HepG2 (cell line): Measurements from ENCODE around the gene DDIT4. TPM values are rescaled to one million over a fixed set of nuclear protein-coding genes. Genes with fewer than 3 reads are reported as not detected.
A peak's percentile ranks its signal among the peaks of the same experiment; 100 is the strongest.

Source experiments
- CBFB ChIP-seq: sonication (generic); formaldehyde crosslinking; IDR thresholded peaks from 2 replicates; pipeline ENCODE4 v1.4.0; 2020; ENCODE audit warnings: missing genetic modification reagents
- KDM4B ChIP-seq: sonication (generic); formaldehyde crosslinking; IDR thresholded peaks from 2 replicates; pipeline ENCODE4 v1.4.0; 2020; ENCODE audit warnings: missing genetic modification reagents
- MEF2D ChIP-seq: sonication (generic); formaldehyde crosslinking; IDR thresholded peaks from 2 replicates; pipeline ENCODE4 v1.5.1; 2020; ENCODE audit warnings: mild to moderate bottlenecking, missing genetic modification reagents
- MIER2 ChIP-seq: IDR thresholded peaks from 2 replicates; pipeline ENCODE4 v1.6.1; 2016; ENCODE audit warnings: missing biosample characterization, missing genetic modification reagents
- PAX8 ChIP-seq: sonication (generic); formaldehyde crosslinking; IDR thresholded peaks from 2 replicates; pipeline ENCODE4 v1.8.0; 2022; ENCODE audit warnings: mild to moderate bottlenecking, missing genetic modification reagents, borderline replicate concordance
- PHF8 ChIP-seq: sonication (generic); formaldehyde crosslinking; IDR thresholded peaks from 2 replicates; pipeline ENCODE4 v1.5.0; 2020; ENCODE audit warnings: missing genetic modification reagents
- SP4 ChIP-seq: sonication (generic); formaldehyde crosslinking; IDR thresholded peaks from 2 replicates; pipeline ENCODE4 v1.8.1; 2023; ENCODE audit warnings: mild to moderate bottlenecking, missing genetic modification reagents
- ZNF547 ChIP-seq: sonication (generic); formaldehyde crosslinking; IDR thresholded peaks from 2 replicates; pipeline ENCODE4 v1.5.1; 2020; ENCODE audit warnings: mild to moderate bottlenecking, missing genetic modification reagents
- polyA plus RNA-seq, 8 experiments: library from polyadenylated mRNA; depleted of rRNA in 3 of 8; stranded (reverse) in 7 of 8; unstranded in 1 of 8; fragments of >200 nt; fragmentation: Illumina TruSeq in 4 of 8; extraction: Trizol in 4 of 8; gene quantifications; 2 replicates each; pipeline versions ENCODE4 v1.2.1 to v1.2.3, GENCODE V29; 2011 to 2016; ENCODE audit warnings: low read depth in 4 of 8, missing spikeins in 1 of 8, mixed read lengths in 1 of 8; ENCODE audit not compliant: insufficient read depth in 1 of 8
- total RNA-seq, 5 experiments: library from RNA; depleted of rRNA; stranded (reverse); fragments of >200 nt; fragmentation: Illumina TruSeq; extraction: Trizol; gene quantifications; 2 replicates each; pipeline ENCODE4 v1.2.3, GENCODE V29; 2016; ENCODE audit warnings: low read depth in 1 of 5
- TF ChIP-seq, protein P1 (sequence below): sonication (generic); formaldehyde crosslinking; IDR thresholded peaks from 2 replicates; pipeline ENCODE4 v1.4.0; 2020; ENCODE audit warnings: mild to moderate bottlenecking, missing genetic modification reagents
- TF ChIP-seq, protein P2 (sequence below): sonication (generic); formaldehyde crosslinking; IDR thresholded peaks from 2 replicates; pipeline ENCODE4 v1.5.0; 2020; ENCODE audit warnings: missing genetic modification reagents, mild to moderate bottlenecking, borderline replicate concordance
- TF ChIP-seq, protein P3 (sequence below): sonication (generic); formaldehyde crosslinking; IDR thresholded peaks from 2 replicates; pipeline ENCODE4 v1.8.1; 2022; ENCODE audit warnings: mild to moderate bottlenecking, missing genetic modification reagents
- TF ChIP-seq, protein P4 (sequence below): sonication (generic); formaldehyde crosslinking; IDR thresholded peaks from 2 replicates; pipeline ENCODE4 v1.5.1; 2020; ENCODE audit warnings: missing genetic modification reagents, mild to moderate bottlenecking, borderline replicate concordance
- TF ChIP-seq, protein P5 (sequence below): sonication (generic); formaldehyde crosslinking; IDR thresholded peaks from 2 replicates; pipeline ENCODE4 v1.8.1; 2023; ENCODE audit warnings: mild to moderate bottlenecking, missing genetic modification reagents
- TF ChIP-seq, protein P6 (sequence below): IDR thresholded peaks from 2 replicates; pipeline ENCODE4 v1.6.1; 2016

Gene DDIT4
- total and polyA plus RNA-seq, 2 of the 13 experiments (the other 11 are each of a cell fraction or from before 2014, with no cell fraction given) = 35.6 to 40.7 TPM

DNA sequence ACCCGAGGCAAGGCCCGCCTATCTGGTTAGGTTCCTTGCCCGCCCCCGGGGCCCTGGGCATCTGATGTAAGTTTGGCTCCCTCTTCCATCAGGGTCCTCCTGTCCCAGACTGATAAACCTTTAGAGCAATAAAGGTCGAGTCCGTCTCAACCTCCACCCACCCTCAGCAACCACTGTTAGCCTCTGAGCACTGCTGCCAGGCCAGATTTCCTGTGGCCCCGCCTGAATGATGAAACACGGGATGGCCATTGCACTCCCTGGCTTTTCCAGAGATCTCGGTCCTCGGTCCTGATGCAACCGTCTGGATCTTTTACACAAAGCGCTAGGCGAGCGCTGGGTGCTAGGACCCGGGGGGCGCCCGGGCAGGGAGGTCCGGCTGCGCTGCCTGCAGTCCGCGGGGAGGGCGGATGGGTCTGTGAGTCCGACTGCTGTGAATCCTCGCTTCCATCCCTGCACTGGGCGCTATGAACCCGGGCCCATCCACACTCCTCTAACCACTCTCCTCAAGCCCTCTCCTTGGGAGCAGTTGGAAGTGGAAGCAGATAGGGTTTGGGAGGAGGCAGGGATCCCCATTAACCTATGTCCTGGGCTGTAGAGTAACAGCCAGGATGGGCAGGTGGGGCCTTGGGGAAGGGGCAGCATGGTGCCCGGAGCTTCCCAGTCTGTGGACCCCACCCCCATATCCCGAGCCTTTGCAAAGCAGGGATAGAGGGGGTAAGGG, 875 bp upstream of the DDIT4 start (continued):
- TF ChIP-seq, protein P1, sequence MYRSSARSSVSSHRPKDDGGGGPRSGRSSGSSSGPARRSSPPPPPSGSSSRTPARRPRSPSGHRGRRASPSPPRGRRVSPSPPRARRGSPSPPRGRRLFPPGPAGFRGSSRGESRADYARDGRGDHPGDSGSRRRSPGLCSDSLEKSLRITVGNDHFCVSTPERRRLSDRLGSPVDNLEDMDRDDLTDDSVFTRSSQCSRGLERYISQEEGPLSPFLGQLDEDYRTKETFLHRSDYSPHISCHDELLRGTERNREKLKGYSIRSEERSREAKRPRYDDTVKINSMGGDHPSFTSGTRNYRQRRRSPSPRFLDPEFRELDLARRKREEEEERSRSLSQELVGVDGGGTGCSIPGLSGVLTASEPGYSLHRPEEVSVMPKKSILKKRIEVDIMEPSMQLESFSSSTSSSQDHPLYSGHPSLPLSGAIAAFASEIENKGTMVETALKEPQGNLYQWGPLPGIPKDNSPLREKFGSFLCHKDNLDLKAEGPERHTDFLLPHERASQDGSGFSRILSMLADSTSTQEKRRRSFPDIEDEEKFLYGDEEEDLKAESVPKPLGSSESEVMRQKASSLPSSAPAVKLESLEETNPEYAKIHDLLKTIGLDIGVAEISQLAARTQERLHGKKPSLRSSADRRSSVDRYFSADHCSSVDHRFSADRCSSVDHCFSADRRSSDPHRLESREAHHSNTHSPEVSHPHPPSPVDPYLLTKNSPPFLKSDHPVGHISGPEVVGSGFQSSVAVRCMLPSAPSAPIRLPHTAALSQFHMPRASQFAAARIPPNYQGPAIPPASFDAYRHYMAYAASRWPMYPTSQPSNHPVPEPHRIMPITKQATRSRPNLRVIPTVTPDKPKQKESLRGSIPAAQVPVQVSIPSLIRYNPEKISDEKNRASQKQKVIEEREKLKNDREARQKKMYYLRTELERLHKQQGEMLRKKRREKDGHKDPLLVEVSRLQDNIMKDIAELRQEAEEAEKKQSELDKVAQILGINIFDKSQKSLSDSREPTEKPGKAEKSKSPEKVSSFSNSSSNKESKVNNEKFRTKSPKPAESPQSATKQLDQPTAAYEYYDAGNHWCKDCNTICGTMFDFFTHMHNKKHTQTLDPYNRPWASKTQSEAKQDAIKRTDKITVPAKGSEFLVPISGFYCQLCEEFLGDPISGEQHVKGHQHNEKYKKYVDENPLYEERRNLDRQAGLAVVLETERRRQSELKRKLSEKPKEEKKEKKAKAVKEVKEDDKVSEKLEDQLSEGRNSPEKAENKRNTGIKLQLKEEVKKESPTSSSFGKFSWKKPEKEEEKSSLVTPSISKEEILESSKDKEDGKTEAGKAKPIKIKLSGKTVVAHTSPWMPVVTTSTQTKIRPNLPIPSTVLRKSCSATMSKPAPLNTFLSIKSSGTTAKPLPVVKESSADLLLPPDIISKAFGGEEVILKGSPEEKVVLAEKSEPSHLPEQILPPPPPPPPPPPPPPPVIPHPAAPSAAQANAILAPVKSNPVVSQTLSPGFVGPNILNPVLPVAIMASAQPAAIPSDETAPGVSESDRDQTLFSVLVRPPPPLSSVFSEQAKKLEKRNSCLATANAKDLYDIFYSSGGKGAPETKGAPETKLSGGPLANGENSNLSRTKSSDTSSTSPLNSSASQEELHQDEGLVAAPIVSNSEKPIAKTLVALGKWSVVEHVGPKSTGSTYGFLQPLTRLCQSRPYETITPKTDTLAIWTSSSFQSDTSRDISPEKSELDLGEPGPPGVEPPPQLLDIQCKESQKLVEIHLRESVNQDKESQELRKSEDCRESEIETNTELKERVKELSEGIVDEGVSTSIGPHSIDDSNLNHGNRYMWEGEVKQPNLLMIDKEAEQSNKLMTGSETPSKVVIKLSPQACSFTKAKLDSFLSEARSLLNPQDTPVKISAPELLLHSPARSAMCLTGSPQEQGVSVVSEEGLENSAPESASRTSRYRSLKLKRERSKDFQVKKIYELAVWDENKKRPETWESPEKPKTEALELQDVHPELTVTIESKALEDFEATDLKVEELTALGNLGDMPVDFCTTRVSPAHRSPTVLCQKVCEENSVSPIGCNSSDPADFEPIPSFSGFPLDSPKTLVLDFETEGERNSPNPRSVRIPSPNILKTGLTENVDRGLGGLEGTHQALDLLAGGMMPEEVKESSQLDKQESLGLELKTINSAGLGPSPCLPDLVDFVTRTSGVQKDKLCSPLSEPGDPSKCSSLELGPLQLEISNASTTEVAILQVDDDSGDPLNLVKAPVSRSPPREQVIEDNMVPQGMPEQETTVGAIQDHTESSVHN = peak; percentile 81; the same call in 1 of the 2 replicates
- TF ChIP-seq, protein P2, sequence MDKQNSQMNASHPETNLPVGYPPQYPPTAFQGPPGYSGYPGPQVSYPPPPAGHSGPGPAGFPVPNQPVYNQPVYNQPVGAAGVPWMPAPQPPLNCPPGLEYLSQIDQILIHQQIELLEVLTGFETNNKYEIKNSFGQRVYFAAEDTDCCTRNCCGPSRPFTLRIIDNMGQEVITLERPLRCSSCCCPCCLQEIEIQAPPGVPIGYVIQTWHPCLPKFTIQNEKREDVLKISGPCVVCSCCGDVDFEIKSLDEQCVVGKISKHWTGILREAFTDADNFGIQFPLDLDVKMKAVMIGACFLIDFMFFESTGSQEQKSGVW (CRISPR knock-in tag) = no peak
- peak; percentile 37; the same call in 1 of the 2 replicates for TF ChIP-seq MIER2 (CRISPR knock-in tag)
- peak; percentile 83; the same call in 1 of the 2 replicates for TF ChIP-seq CBFB (CRISPR knock-in tag)
- peak; percentile 90 for TF ChIP-seq ZNF547
- TF ChIP-seq MEF2D = peak; percentile 31; the same call in 1 of the 2 replicates
- TF ChIP-seq PHF8 = peak; percentile 39; the same call in 1 of the 2 replicates
- TF ChIP-seq, protein P3, sequence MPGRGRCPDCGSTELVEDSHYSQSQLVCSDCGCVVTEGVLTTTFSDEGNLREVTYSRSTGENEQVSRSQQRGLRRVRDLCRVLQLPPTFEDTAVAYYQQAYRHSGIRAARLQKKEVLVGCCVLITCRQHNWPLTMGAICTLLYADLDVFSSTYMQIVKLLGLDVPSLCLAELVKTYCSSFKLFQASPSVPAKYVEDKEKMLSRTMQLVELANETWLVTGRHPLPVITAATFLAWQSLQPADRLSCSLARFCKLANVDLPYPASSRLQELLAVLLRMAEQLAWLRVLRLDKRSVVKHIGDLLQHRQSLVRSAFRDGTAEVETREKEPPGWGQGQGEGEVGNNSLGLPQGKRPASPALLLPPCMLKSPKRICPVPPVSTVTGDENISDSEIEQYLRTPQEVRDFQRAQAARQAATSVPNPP (CRISPR knock-in tag) = peak; percentile 88
- TF ChIP-seq KDM4B (CRISPR knock-in tag) = peak; percentile 80
- TF ChIP-seq PAX8 (CRISPR knock-in tag) = 0 out of 2 replicates have a peak, but pooled peaks have one; percentile 15
- TF ChIP-seq, protein P4, sequence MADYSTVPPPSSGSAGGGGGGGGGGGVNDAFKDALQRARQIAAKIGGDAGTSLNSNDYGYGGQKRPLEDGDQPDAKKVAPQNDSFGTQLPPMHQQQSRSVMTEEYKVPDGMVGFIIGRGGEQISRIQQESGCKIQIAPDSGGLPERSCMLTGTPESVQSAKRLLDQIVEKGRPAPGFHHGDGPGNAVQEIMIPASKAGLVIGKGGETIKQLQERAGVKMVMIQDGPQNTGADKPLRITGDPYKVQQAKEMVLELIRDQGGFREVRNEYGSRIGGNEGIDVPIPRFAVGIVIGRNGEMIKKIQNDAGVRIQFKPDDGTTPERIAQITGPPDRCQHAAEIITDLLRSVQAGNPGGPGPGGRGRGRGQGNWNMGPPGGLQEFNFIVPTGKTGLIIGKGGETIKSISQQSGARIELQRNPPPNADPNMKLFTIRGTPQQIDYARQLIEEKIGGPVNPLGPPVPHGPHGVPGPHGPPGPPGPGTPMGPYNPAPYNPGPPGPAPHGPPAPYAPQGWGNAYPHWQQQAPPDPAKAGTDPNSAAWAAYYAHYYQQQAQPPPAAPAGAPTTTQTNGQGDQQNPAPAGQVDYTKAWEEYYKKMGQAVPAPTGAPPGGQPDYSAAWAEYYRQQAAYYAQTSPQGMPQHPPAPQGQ (CRISPR knock-in tag) = peak; percentile 73; the same call in 1 of the 2 replicates
- TF ChIP-seq, protein P5, sequence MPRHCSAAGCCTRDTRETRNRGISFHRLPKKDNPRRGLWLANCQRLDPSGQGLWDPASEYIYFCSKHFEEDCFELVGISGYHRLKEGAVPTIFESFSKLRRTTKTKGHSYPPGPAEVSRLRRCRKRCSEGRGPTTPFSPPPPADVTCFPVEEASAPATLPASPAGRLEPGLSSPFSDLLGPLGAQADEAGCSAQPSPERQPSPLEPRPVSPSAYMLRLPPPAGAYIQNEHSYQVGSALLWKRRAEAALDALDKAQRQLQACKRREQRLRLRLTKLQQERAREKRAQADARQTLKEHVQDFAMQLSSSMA (CRISPR knock-in tag) = 0 out of 2 replicates have a peak, but pooled peaks have one; percentile 50
- TF ChIP-seq SP4 = no peak
- TF ChIP-seq, protein P6, sequence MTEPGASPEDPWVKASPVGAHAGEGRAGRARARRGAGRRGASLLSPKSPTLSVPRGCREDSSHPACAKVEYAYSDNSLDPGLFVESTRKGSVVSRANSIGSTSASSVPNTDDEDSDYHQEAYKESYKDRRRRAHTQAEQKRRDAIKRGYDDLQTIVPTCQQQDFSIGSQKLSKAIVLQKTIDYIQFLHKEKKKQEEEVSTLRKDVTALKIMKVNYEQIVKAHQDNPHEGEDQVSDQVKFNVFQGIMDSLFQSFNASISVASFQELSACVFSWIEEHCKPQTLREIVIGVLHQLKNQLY (CRISPR knock-in tag) = peak; percentile 48; the same call in 1 of the 2 replicates
